A549 (cell line): ENCODE results near the gene SPSB2. TPM values are rescaled to one million over a fixed set of nuclear protein-coding genes. Genes with fewer than 3 reads are reported as not detected.

Experiments
- ATAC-seq, 2 experiments: fragments of 200-7000 bp in 1 of 2; fragments of >200 bp in 1 of 2; cut with Nextera tagmentation in 1 of 2; cut with Tn5 transposase in 1 of 2; 3 replicates each; pipeline versions ENCODE4 v1.8.0 to v1.9.1; 2018 to 2020; ENCODE audit warnings: mild to moderate bottlenecking in 1 of 2, moderate library complexity in 1 of 2
- CTCF ChIA-PET: fragments of 300-600 bp; sonication (Branson Sonifier 250); formaldehyde crosslinking; extraction: SDS; loops from one replicate; lab custom pipeline; 2021; ENCODE audit warnings: antibody characterized with exemption, inconsistent platforms; lab: Yijun Ruan, JAX
- POLR2A ChIA-PET: fragments of 350-600 bp; formaldehyde crosslinking; extraction: SDS; loops from one replicate; lab custom pipeline; 2021; ENCODE audit warnings: antibody characterized with exemption, inconsistent platforms; lab: Yijun Ruan, JAX
- DNase-seq, 2 experiments: peaks; one replicate each; pipeline versions ENCODE4 v3.0.0 to v3.0.0-alpha.2; 2011 to 2016; ENCODE audit warnings: low read depth in 1 of 2, low spot score in 1 of 2
- FAIRE-seq: peaks from 2 replicates; lab custom pipeline; 2011; peaks lifted over from hg19 to GRCh38; lab: Jason Lieb, UNC
- H3K27ac ChIP-seq, 2 experiments: fragments of >200 bp; sonication (Bioruptor Twin); formaldehyde crosslinking; 3 replicates each; pipeline ENCODE4 v1.5.1; 2016 to 2017
- H3K4me1 ChIP-seq: fragments of >200 bp; sonication (Bioruptor Twin); formaldehyde crosslinking; 3 replicates; pipeline ENCODE4 v1.6.1; 2016
- H3K4me2 ChIP-seq: fragments of >200 bp; sonication (Bioruptor Twin); formaldehyde crosslinking; 3 replicates; pipeline ENCODE4 v1.6.1; 2016
- H3K4me3 ChIP-seq: fragments of >200 bp; sonication (Bioruptor Twin); formaldehyde crosslinking; 3 replicates; pipeline ENCODE4 v1.5.1; 2016
- H3K9me3 ChIP-seq: fragments of >200 bp; sonication (Bioruptor Twin); formaldehyde crosslinking; 3 replicates; pipeline ENCODE4 v1.6.1; 2016
- ATOH8 ChIP-seq: fragments of 250-450 bp; sonication (Bioruptor Pico); IDR thresholded peaks from 2 replicates; pipeline ENCODE4 v1.5.0; 2020; ENCODE audit warnings: low read depth, mild to moderate bottlenecking, moderate library complexity
- BCL3 ChIP-seq: fragments of >200 bp; sonication (Bioruptor Twin); formaldehyde crosslinking; IDR thresholded peaks from 3 replicates; pipeline ENCODE4 v1.6.1; 2016
- CBX2 ChIP-seq: fragments of 200-600 bp; sonication (generic); IDR thresholded peaks from 2 replicates; pipeline ENCODE4 v1.6.1; 2016; ENCODE audit warnings: low read depth, mild to moderate bottlenecking, borderline replicate concordance
- CHD2 ChIP-seq: fragments of 150-350 bp; IDR thresholded peaks from 2 replicates; pipeline ENCODE4 v1.6.1; 2014; ENCODE audit warnings: low read length; ENCODE audit not compliant: partially characterized antibody
- CTCF ChIP-seq: fragments of >200 bp; sonication (Bioruptor Twin); formaldehyde crosslinking; IDR thresholded peaks from 3 replicates; pipeline ENCODE4 v1.5.1; 2016
- EHF ChIP-seq: fragments of 250-450 bp; sonication (Bioruptor Pico); IDR thresholded peaks from 2 replicates; pipeline ENCODE4 v1.5.0; 2020; ENCODE audit warnings: mild to moderate bottlenecking
- EHMT2 ChIP-seq: fragments of 200-600 bp; sonication (generic); IDR thresholded peaks from 2 replicates; pipeline ENCODE4 v1.6.1; 2016; ENCODE audit warnings: antibody characterized with exemption, low read depth, mild to moderate bottlenecking, moderate library complexity
- ELK1 ChIP-seq: fragments of 150-350 bp; IDR thresholded peaks from 2 replicates; pipeline ENCODE4 v1.6.1; 2014; ENCODE audit warnings: low read depth, mild to moderate bottlenecking, low read length
- EP300 ChIP-seq, 2 experiments: fragments of >200 bp; sonication (Bioruptor Twin); formaldehyde crosslinking; IDR thresholded peaks; 2 replicates in 1 of 2; 3 replicates in 1 of 2; pipeline ENCODE4 v1.6.1; 2016 to 2017
- ESRRA ChIP-seq: fragments of 150-350 bp; IDR thresholded peaks from 2 replicates; pipeline ENCODE4 v1.6.1; 2014; ENCODE audit warnings: mild to moderate bottlenecking, low read length, borderline replicate concordance
- FOSB ChIP-seq: fragments of 250-450 bp; sonication (Bioruptor Pico); IDR thresholded peaks from 2 replicates; pipeline ENCODE4 v1.5.0; 2020; ENCODE audit warnings: mild to moderate bottlenecking, moderate library complexity
- FOSL2 ChIP-seq, 2 experiments: fragments of 450-650 bp in 1 of 2; fragments of >200 bp in 1 of 2; sonication (Bioruptor Twin) in 1 of 2; formaldehyde crosslinking; IDR thresholded peaks; 2 replicates each; pipeline versions ENCODE4 v1.5.0 to v1.6.1; 2016 to 2020; ENCODE audit warnings: mild to moderate bottlenecking in 1 of 2, moderate library complexity in 1 of 2
- FOXS1 ChIP-seq: fragments of 250-450 bp; sonication (Bioruptor Pico); IDR thresholded peaks from 2 replicates; pipeline ENCODE4 v1.5.0; 2020; ENCODE audit warnings: mild to moderate bottlenecking, moderate library complexity
- HDAC2 ChIP-seq: fragments of 200-600 bp; sonication (generic); IDR thresholded peaks from 2 replicates; pipeline ENCODE4 v1.6.1; 2016
- HEYL ChIP-seq: fragments of 250-450 bp; sonication (Bioruptor Pico); IDR thresholded peaks from 2 replicates; pipeline ENCODE4 v1.8.0; 2021; ENCODE audit warnings: mild to moderate bottlenecking, moderate library complexity
- HMGXB4 ChIP-seq: fragments of 250-450 bp; sonication (Bioruptor Pico); IDR thresholded peaks from 2 replicates; pipeline ENCODE4 v1.5.0; 2021; ENCODE audit warnings: mild to moderate bottlenecking, moderate library complexity, borderline replicate concordance
- HOXA7 ChIP-seq: fragments of 250-450 bp; sonication (Bioruptor Pico); IDR thresholded peaks from 2 replicates; pipeline ENCODE4 v1.5.0; 2020; ENCODE audit warnings: mild to moderate bottlenecking, moderate library complexity
- HOXB5 ChIP-seq: fragments of 250-450 bp; sonication (Bioruptor Pico); IDR thresholded peaks from 2 replicates; pipeline ENCODE4 v1.5.0; 2020; ENCODE audit warnings: mild to moderate bottlenecking, moderate library complexity
- JUN ChIP-seq, 2 experiments: fragments of >200 bp; sonication (Bioruptor Twin); formaldehyde crosslinking; IDR thresholded peaks; 2 replicates in 1 of 2; 3 replicates in 1 of 2; pipeline ENCODE4 v1.6.1; 2016 to 2017
- JUNB ChIP-seq: fragments of >200 bp; sonication (Bioruptor Twin); formaldehyde crosslinking; IDR thresholded peaks from 2 replicates; pipeline ENCODE4 v1.6.1; 2016
- KDM5A ChIP-seq: fragments of 200-600 bp; sonication (generic); IDR thresholded peaks from 2 replicates; pipeline ENCODE4 v1.6.1; 2016; ENCODE audit warnings: antibody characterized with exemption, mild to moderate bottlenecking
- MAX ChIP-seq: IDR thresholded peaks from 2 replicates; pipeline ENCODE4 v1.6.1; 2012
- NR3C1 ChIP-seq: fragments of >200 bp; sonication (Bioruptor Twin); formaldehyde crosslinking; IDR thresholded peaks from 3 replicates; pipeline ENCODE4 v1.6.1; 2017
- PHF8 ChIP-seq: fragments of 200-600 bp; sonication (generic); IDR thresholded peaks from 2 replicates; pipeline ENCODE4 v1.6.1; 2016; ENCODE audit warnings: low read depth, mild to moderate bottlenecking, antibody characterized with exemption, moderate library complexity, borderline replicate concordance
- POLR2A ChIP-seq: IDR thresholded peaks from 2 replicates; pipeline ENCODE4 v1.6.1; 2012; ENCODE audit warnings: mild to moderate bottlenecking, low read length
- POLR2AphosphoS2 ChIP-seq: conservative IDR thresholded peaks from 2 replicates; pipeline ENCODE4 v1.6.1; 2012; ENCODE audit warnings: low read length, improper control_type of control experiment, inconsistent platforms
- RCOR1 ChIP-seq: fragments of 150-350 bp; IDR thresholded peaks from 2 replicates; pipeline ENCODE4 v1.6.1; 2014; ENCODE audit warnings: antibody characterized with exemption, low read length, low read depth
- RFX5 ChIP-seq: fragments of 450-650 bp; IDR thresholded peaks from 2 replicates; pipeline ENCODE4 v1.7.1; 2014; ENCODE audit warnings: antibody characterized with exemption, mild to moderate bottlenecking, moderate library complexity
- TP53 ChIP-seq: fragments of 250-450 bp; sonication (Bioruptor Pico); IDR thresholded peaks from 2 replicates; pipeline ENCODE4 v1.5.0; 2021; ENCODE audit warnings: mild to moderate bottlenecking, moderate library complexity
- ZFP36 ChIP-seq: fragments of 450-650 bp; IDR thresholded peaks from 2 replicates; pipeline ENCODE4 v1.6.1; 2014; ENCODE audit warnings: borderline replicate concordance; ENCODE audit not compliant: partially characterized antibody
- ZNF302 ChIP-seq: fragments of 250-450 bp; sonication (Bioruptor Pico); IDR thresholded peaks from 2 replicates; pipeline ENCODE4 v1.9.0; 2021; ENCODE audit warnings: inconsistent platforms, mild to moderate bottlenecking, moderate library complexity
- WGBS: methylation state at CpG from one replicate; pipeline ENCODE4 v1.1.6; 2017; ENCODE audit errors: missing lambda C conversion rate; 5-methylcytosine and 5-hydroxymethylcytosine counted together
- polyA minus RNA-seq: library from RNA; depleted of rRNA, polyadenylated mRNA; stranded (reverse); fragments of >200 nt; gene quantifications from 2 replicates; pipeline ENCODE4 v1.2.3, GENCODE V29; 2011; rRNA and poly(A)+ RNA removed
- polyA plus RNA-seq, 4 experiments: library from polyadenylated mRNA; depleted of rRNA in 3 of 4; stranded (reverse); fragments of >200 nt; fragmentation: RNase III in 1 of 4; extraction: RNeasy Plus Mini Kit Qiagen cat#74134 plus additional on column Dnase treatment in 1 of 4; gene quantifications; 2 replicates in 3 of 4; 3 replicates in 1 of 4; pipeline ENCODE4 v1.2.3, GENCODE V29; 2011 to 2017

The SPSB2 gene
- polyA plus RNA-seq (2011; rRNA removed) (15.3 and 16.8 TPM in 2 replicates), polyA plus RNA-seq (2017; fragmentation: RNase III; extraction: RNeasy Plus Mini Kit Qiagen cat#74134 plus additional on column Dnase treatment) (20.8 to 22.1 TPM (median 21.8 TPM) in 3 replicates), polyA minus RNA-seq (8.9 and 9.8 TPM in 2 replicates)
- polyA plus RNA-seq (2012; cell fraction: cytosol; rRNA removed) = 42.8 and 51.9 TPM in 2 replicates
- polyA plus RNA-seq (2012; cell fraction: nucleus; rRNA removed) = 44.4 and 50.4 TPM in 2 replicates

- DNase-seq = peak; percentile 88 to 98
- Histone ChIP-seq H3K4me1 (peaks cover 42% of the 10 kb centered on the region), H3K4me2 (peak within 1 kb of the TSS; percentile 100), H3K4me3 (peak within 1 kb of the TSS; percentile 77), H3K9me3 (no peaks in the 10 kb centered on the region), H3K27ac (peak within 1 kb of the TSS; percentile 93 to 94)
- ATAC-seq = peak; percentile 65 to 81
- POLR2A ChIA-PET = interaction anchor here (0.6 to 6.0 kb wide), 18 partner anchors 9 to 334 kb away, joined by 3 to 105 read pairs (median 4); partner anchors contain the start of genes C12orf57, CDCA3, COPS7A and ENO2
- CTCF ChIA-PET = interaction anchor here (0.6 to 17.9 kb wide), 33 partner anchors 8 to 303 kb away, joined by 3 to 399 read pairs (median 6); partner anchors contain the start of genes ATN1, C12orf57, C1RL and CDCA3
- WGBS = under 1% methylated on average over 30 of the region's 66 CpGs
- FAIRE-seq = no peak
- TF ChIP-seq KDM5A = no peak
- no peak for TF ChIP-seq BCL3
- TF ChIP-seq EHMT2 = no peak
- no peak for TF ChIP-seq FOSB
- TF ChIP-seq ATOH8 = no peak
- no peak for TF ChIP-seq TP53
- no peak for TF ChIP-seq CBX2
- no peak; the same call in 1 of the 2 replicates for TF ChIP-seq HOXB5 (CRISPR knock-in tag)
- TF ChIP-seq FOXS1 (CRISPR knock-in tag) = no peak
- no peak for TF ChIP-seq POLR2AphosphoS2
- TF ChIP-seq HMGXB4 = no peak
- no peak for TF ChIP-seq HEYL (CRISPR knock-in tag)
- no peak for TF ChIP-seq NR3C1
- TF ChIP-seq MAX = peak; percentile 79
- no peak for TF ChIP-seq ESRRA
- TF ChIP-seq CTCF = no peak
- peak; percentile 82 for TF ChIP-seq POLR2A
- TF ChIP-seq FOSL2 (IDR thresholded peaks at IDR 0.05) = no peak
- TF ChIP-seq FOSL2 (CRISPR knock-in tag; IDR thresholded peaks at IDR 0.05) = peak; percentile 63
- no peak for TF ChIP-seq EHF (CRISPR knock-in tag)
- peak; percentile 71 for TF ChIP-seq CHD2
- TF ChIP-seq ZFP36 = no peak
- no peak for TF ChIP-seq RCOR1
- TF ChIP-seq PHF8 = no peak; the same call in 1 of the 2 replicates
- TF ChIP-seq ZNF302 (CRISPR knock-in tag) = no peak
- TF ChIP-seq ELK1 = no peak
- TF ChIP-seq HOXA7 = no peak
- TF ChIP-seq JUN (IDR thresholded peaks at IDR 0.05) = peak in 1 of 2 experiments; percentile 66; a peak in 4 of 5 replicates
- no peak for TF ChIP-seq HDAC2
- TF ChIP-seq RFX5 = no peak
- TF ChIP-seq EP300 (IDR thresholded peaks at IDR 0.05) = no peak
- TF ChIP-seq JUNB = no peak
Observed at GRCh38 chr12:6873094-6874014, at the start of gene SPSB2. TSS of gene SPSB2 (minus strand) at chr12:6873303. CDS start at chr12:6872901, 402 bp downstream.
